ENCODE data around the gene TBC1D9. TPM values are rescaled to one million over a fixed set of nuclear protein-coding genes. Genes with fewer than 3 reads are reported as not detected.

The TBC1D9 gene
- total and polyA plus RNA-seq, 10 of the 15 experiments (the other 5 are each of a cell fraction or from before 2014, with no cell fraction given) = 0.87 to 14.9 (median 7.1) TPM

DNA sequence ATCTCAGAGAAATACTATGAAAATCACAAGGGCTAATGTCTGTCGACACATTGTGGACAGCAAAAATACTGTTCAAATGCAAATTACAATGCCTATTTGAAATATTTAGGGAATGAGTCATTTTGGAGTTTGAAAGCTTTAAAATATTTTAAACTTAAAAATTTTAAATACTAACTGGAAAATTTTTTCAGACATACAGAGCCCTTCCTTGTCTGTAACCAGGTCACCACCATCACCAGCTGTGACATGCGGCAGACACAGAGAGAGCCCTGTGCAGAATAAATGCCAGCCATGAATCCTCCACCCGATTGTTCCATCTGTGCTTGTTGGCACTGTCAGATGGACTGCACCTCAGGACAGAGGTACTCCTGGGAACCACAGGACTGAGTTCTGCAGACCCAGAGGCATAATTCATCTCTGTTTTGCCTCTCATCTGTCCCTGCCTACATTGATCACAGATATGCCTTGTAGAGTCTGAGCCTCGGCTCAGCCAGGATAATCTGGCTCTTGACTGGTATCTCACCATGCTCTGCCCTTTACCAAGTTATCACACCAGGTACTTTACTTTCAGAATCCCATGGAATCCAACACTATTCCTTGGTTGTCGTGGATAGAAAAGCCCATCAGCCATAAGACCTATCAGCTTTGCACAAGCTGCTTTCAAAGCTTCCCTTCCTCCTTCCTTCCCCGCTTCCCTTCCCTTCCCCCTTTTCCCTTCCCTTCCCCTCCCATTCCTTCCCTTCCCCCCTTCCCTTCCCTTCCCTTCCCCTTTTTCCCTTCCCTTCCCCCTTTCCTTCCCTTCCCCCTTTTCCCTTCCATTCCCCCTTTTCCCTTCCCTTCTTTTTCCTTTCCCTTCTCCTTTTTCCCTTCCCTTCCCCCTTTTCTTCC is 67.2 kb downstream of the TBC1D9 start (continued):
- TF ChIP-seq ZNF384 (IDR thresholded peaks at IDR 0.05; ENCODE audit: borderline replicate concordance, low read depth, low read length) (no peak), CREB1 (IDR thresholded peaks at IDR 0.05; ENCODE audit: low read depth) (no peak), MTA3 (IDR thresholded peaks at IDR 0.05; ENCODE audit: borderline replicate concordance, low read length) (no peak), STAT1 (conservative IDR thresholded peaks at IDR 0.05) (no peak)

GRCh38 chr4:140686796-140687195 is 69.4 kb downstream of the TBC1D9 start:
- H3K4me1 ChIP-seq (ENCODE audit: control insufficient read depth, insufficient read depth, low read length) = no peaks in the 10 kb centered on the region
- SMC1A ChIA-PET (ENCODE audit: uncharacterized antibody, unreplicated experiment) = no interaction called here
- TF ChIP-seq NR2F1 (conservative IDR thresholded peaks at IDR 0.05) (no peak), RAD51 (IDR thresholded peaks at IDR 0.05) (no peak), ZBTB4 (CRISPR knock-in tag; IDR thresholded peaks at IDR 0.05) (no peak), NR2C2 (IDR thresholded peaks at IDR 0.05; ENCODE audit: borderline replicate concordance, control insufficient read depth, insufficient read length, low read depth) (no peak), HCFC1 (IDR thresholded peaks at IDR 0.05; ENCODE audit: low read length) (no peak), HDGF (IDR thresholded peaks at IDR 0.05) (no peak), USF1 (IDR thresholded peaks at IDR 0.05; ENCODE audit: borderline replicate concordance, extremely low read length, insufficient read depth, low read depth, low read length) (no peak), HSF1 (IDR thresholded peaks at IDR 0.05; ENCODE audit: low read depth, low read length) (no peak), EGR1 (IDR thresholded peaks at IDR 0.05; ENCODE audit: borderline replicate concordance in 1 of 2, low read depth in 2 of 2, low read length in 2 of 2) (no peak), CBX5 (IDR thresholded peaks at IDR 0.05; ENCODE audit: low read depth) (no peak), BCL11A (IDR thresholded peaks at IDR 0.05; ENCODE audit: low read depth, low read length) (no peak)
- TF ChIP-seq, protein P1, sequence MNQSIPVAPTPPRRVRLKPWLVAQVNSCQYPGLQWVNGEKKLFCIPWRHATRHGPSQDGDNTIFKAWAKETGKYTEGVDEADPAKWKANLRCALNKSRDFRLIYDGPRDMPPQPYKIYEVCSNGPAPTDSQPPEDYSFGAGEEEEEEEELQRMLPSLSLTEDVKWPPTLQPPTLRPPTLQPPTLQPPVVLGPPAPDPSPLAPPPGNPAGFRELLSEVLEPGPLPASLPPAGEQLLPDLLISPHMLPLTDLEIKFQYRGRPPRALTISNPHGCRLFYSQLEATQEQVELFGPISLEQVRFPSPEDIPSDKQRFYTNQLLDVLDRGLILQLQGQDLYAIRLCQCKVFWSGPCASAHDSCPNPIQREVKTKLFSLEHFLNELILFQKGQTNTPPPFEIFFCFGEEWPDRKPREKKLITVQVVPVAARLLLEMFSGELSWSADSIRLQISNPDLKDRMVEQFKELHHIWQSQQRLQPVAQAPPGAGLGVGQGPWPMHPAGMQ (IDR thresholded peaks at IDR 0.05; ENCODE audit: borderline replicate concordance) = no peak

More at GRCh38 chr4:140686796-140687195, 69.4 kb downstream of the TBC1D9 start:
- intact Hi-C loops (cut with micrococcal nuclease; ENCODE audit: unreplicated experiment) = no loop called here
- CTCF ChIA-PET = no interaction called here
- RAD21 ChIA-PET (ENCODE audit: unreplicated experiment) = no interaction called here
- POLR2A ChIA-PET = no interaction called here
- Histone ChIP-seq H3K4me3 (no peak overlapping the region), H3K27me3 (replicated peaks in 1 of 2; ENCODE audit: control insufficient read depth in 2 of 2, insufficient read depth in 2 of 2, low read length in 1 of 2) (no peaks in the 10 kb centered on the region), H3K79me2 (ENCODE audit: control insufficient read depth, insufficient read depth, low read length) (no peaks in the 10 kb centered on the region), H3K27ac (ENCODE audit: control insufficient read depth, insufficient read depth) (no peak overlapping the region), H3K36me3 (ENCODE audit: control insufficient read depth in 2 of 2, insufficient read depth in 2 of 2, low read length in 1 of 2) (no peaks in the 10 kb centered on the region; a peak in 2 of 4 replicates), H3K9ac (ENCODE audit: control insufficient read depth, insufficient read depth, low read length) (no peak overlapping the region), H2AFZ (ENCODE audit: control insufficient read depth, low read depth, low read length) (no peak overlapping the region), H3K4me2 (ENCODE audit: control insufficient read depth, insufficient read depth) (no peak overlapping the region), H3K9me3 (replicated peaks; ENCODE audit: control insufficient read depth, insufficient read depth, low read length) (no peaks in the 10 kb centered on the region), H4K20me1 (ENCODE audit: control insufficient read depth, insufficient read depth) (no peaks in the 10 kb centered on the region)
- in situ Hi-C loops (cut with MboI) = no loop called here
- no peak for DNase-seq (ENCODE audit: low read depth, low spot score)
- FAIRE-seq = no peak
- no peak for ATAC-seq
- no TSS peak for BruUV-seq (replicated peaks)
